Kidney epithelial cell (primary cell): ENCODE measurements around the gene WHRN. TPM values are rescaled to one million over a fixed set of nuclear protein-coding genes. Genes with fewer than 3 reads are reported as not detected.

ENCODE experiments used
- DNase-seq: peaks from one replicate; pipeline ENCODE4 v3.0.0-alpha.2; 2010; ENCODE audit warnings: low read depth
- H3K27me3 ChIP-seq: 2 replicates; pipeline ENCODE4 v1.6.0; 2011; ENCODE audit warnings: low read length; ENCODE audit not compliant: control insufficient read depth, insufficient read depth
- H3K36me3 ChIP-seq: 2 replicates; pipeline ENCODE4 v1.5.1; 2011; ENCODE audit warnings: low read length; ENCODE audit not compliant: control insufficient read depth, insufficient read depth
- H3K4me3 ChIP-seq: 2 replicates; pipeline ENCODE4 v1.5.1; 2011; ENCODE audit warnings: low read depth, mild to moderate bottlenecking, control low read depth, low read length
- total RNA-seq: library from RNA; depleted of rRNA; stranded (reverse); fragments of >200 nt; gene quantifications from 2 replicates; pipeline ENCODE4 v1.2.3, GENCODE V29; 2015
- TF ChIP-seq, protein P1 (sequence below): IDR thresholded peaks from 2 replicates; pipeline ENCODE4 v1.5.1; 2011; ENCODE audit warnings: mild to moderate bottlenecking, moderate library complexity, low read length, control low read depth, inconsistent platforms; ENCODE audit not compliant: insufficient read depth, poor library complexity, severe bottlenecking

The WHRN gene
- total RNA-seq, 1 donor from 2014 or later = 9.2 TPM

- DNase-seq = no peak
- peaks cover 3% of the 10 kb centered on the region for H3K36me3 ChIP-seq
- no peaks in the 10 kb centered on the region for H3K27me3 ChIP-seq
- H3K4me3 ChIP-seq = no peak overlapping the region
- TF ChIP-seq, protein P1, sequence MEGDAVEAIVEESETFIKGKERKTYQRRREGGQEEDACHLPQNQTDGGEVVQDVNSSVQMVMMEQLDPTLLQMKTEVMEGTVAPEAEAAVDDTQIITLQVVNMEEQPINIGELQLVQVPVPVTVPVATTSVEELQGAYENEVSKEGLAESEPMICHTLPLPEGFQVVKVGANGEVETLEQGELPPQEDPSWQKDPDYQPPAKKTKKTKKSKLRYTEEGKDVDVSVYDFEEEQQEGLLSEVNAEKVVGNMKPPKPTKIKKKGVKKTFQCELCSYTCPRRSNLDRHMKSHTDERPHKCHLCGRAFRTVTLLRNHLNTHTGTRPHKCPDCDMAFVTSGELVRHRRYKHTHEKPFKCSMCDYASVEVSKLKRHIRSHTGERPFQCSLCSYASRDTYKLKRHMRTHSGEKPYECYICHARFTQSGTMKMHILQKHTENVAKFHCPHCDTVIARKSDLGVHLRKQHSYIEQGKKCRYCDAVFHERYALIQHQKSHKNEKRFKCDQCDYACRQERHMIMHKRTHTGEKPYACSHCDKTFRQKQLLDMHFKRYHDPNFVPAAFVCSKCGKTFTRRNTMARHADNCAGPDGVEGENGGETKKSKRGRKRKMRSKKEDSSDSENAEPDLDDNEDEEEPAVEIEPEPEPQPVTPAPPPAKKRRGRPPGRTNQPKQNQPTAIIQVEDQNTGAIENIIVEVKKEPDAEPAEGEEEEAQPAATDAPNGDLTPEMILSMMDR = no peak
Measured at GRCh38 chr9:114367772-114368569, 137.3 kb downstream of the WHRN start.

GRCh38 chr9:114367366-114367765 is 137.9 kb downstream of the WHRN start:
- DNase-seq = no peak
- Histone ChIP-seq H3K36me3 (peaks cover 3% of the 10 kb centered on the region), H3K27me3 (no peaks in the 10 kb centered on the region), H3K4me3 (no peak overlapping the region)
- TF ChIP-seq, protein P1 = no peak

- TF ChIP-seq, protein P1 = no peak
- peaks cover 3% of the 10 kb centered on the region for H3K36me3 ChIP-seq
- H3K27me3 ChIP-seq = no peaks in the 10 kb centered on the region
- peak; percentile 93 for DNase-seq
- no peak overlapping the region for H3K4me3 ChIP-seq
Measured at GRCh38 chr9:114366334-114367128, 138.7 kb downstream of the WHRN start.

DNA sequence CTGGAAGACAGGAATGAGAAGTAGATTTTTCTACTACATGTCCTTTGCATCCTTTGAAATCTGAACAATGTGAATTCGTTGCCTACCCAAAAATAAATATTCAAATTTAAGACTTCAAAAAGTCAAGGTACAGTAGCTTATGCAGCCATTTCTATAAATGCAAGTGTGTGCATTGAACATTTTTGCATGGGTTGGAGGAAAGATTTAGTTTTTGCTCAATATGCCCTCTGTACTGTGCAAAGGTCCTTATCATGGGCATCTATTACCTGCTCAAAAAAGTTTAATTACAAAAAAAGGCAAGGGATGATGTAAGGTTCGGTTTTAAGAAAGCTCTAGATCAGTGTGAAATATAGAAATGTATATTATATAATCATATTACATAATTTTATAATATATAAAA is 140.1 kb downstream of the WHRN start:
- H3K4me3 ChIP-seq = no peak overlapping the region
- H3K36me3 ChIP-seq = peaks cover 6% of the 10 kb centered on the region
- no peaks in the 10 kb centered on the region for H3K27me3 ChIP-seq
- DNase-seq = no peak
- TF ChIP-seq, protein P1 = no peak

DNA sequence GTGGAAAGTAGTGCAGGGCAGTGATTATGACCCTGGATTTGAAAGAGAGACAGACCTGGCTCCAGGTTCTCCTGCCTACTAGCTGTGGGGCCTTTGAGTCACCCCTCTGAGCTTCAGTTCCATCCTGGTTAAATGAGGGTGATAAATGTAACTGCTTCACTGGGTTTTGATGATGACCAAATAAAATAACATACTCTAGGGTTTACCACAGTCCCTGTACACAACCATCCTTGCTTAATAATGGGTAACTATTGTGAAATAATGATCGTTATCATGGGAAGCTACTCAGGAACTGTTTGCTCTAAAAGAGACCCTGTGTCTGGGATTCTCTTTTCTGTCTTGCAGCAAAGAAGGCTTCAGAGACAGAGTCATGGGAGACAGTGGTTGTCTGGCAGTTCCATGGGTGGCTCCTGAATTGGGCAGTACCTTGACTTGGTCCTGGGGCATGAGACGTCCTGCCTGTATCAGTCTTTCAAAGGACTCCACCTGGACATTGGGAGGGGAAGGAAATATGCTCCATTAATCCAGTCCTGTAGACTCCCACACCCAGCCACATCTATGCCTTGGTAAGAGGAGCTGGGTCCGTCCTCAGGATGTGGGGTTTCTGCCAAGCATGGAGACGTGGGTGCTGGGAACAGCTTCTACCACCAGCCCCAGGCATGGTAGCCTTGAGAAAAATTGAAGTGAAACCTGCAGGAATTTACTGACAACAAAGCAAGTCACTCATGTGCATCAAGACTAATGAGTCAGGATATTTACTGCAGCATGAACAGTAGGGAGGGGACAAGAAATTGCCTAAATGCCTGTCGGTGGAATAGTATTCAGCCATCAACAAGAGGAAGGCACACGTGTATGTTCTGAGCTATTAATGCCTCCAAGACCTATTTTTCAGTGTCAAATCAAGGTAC is 140.9 kb downstream of the WHRN start:
- peaks cover 8% of the 10 kb centered on the region for H3K36me3 ChIP-seq
- DNase-seq = peak; percentile 98
- TF ChIP-seq, protein P1 = no peak
- no peak overlapping the region for H3K4me3 ChIP-seq
- H3K27me3 ChIP-seq = no peaks in the 10 kb centered on the region
